Measurements from ENCODE around the gene ZNF212.
"Not testable (repeated sequence)": the region's sequence is repeated elsewhere in the genome, so short reads cannot be mapped to it uniquely, and the experiment has no call there.

Gene ZNF212

GRCh38 chr7:149226840-149227494 is 12.5 kb upstream of the ZNF212 start:
- H3K4me3 ChIP-seq (ENCODE audit: low read depth, low read length), result no peak overlapping the region
- no peak for TF ChIP-seq CTCF (IDR thresholded peaks at IDR 0.05; ENCODE audit: borderline replicate concordance, insufficient read depth, low read depth, low read length)

- no peak for TF ChIP-seq CTCF (IDR thresholded peaks at IDR 0.05; ENCODE audit: borderline replicate concordance, insufficient read depth, low read depth, low read length)
- no peak overlapping the region for H3K4me3 ChIP-seq (ENCODE audit: low read depth, low read length)
Observed at GRCh38 chr7:149228831-149229471, 10.5 kb upstream of the ZNF212 start.

- no peak for TF ChIP-seq CTCF (IDR thresholded peaks at IDR 0.05; ENCODE audit: borderline replicate concordance, insufficient read depth, low read depth, low read length)
- H3K4me3 ChIP-seq (ENCODE audit: low read depth, low read length), result no peak overlapping the region
Observed at GRCh38 chr7:149229526-149229925, 9.9 kb upstream of the ZNF212 start.

DNA sequence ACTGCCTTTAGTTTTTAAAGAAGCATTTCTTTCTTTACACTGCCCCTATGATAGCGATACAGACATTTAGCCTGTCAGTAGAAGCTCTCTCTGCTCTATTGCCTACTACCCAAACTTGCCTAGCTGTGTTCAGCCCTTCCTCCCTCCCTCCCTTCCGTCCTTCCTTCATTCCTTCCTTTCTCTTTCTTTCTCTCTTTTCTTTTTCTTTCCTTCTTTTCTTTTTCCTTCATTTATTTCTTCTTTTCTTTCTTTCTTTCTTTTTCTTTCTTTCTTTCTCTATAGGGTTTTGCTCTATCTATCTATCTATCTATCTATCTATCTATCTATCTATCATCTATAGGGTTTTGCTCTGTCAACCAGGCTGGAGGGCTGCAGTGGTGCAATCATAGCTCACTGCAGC is 7.1 kb upstream of the ZNF212 start:
- TF ChIP-seq CTCF (IDR thresholded peaks at IDR 0.05; ENCODE audit: borderline replicate concordance, insufficient read depth, low read depth, low read length), result no peak
- no peak overlapping the region for H3K4me3 ChIP-seq (ENCODE audit: low read depth, low read length)

DNA sequence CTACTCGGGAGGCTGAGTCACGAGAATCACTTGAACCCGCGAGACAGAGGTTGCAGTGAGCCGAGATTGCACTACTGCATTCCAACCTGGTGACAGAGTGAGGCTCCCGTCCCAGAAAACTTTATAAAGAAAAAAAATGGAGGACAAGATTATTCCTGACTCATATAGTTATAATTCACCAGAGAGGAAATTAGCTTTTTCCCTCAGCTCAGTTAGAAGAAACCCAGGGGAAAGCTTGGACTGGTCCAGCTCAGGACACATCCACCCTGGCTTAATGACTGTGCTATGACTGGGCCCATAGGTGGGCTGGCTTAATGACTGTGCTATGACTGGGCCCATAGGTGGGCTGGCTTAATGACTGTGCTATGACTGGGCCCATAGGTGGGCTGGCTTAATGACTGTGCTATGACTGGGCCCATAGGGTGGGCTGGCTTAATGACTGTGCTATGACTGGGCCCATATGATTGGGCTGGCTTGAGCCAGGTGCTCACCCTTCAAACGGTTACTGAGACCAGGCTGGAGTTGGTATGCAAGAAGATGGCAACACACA is 5.7 kb upstream of the ZNF212 start:
- not testable (repeated sequence) for H3K4me3 ChIP-seq (ENCODE audit: low read depth, low read length)

DNA sequence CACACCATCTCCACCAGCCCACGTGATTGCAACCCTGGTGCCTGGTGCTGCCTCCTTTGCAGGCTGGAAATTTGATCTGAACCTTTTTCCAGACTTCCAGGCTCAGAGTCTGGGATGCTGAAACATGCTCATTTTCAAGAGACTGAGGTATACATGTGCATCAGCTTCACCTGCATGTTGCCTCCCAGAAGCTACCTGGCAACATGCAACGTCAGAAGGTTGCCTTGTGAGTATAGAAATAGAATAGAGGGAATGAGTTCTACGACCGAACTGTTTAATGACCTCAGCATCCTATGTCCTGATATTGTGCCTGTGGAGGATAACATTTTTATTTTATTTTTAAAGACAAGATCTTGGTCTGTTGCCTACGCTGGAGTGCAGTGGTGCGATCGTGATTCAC is 1.9 kb upstream of the ZNF212 start:
- no peak for TF ChIP-seq CTCF (IDR thresholded peaks at IDR 0.05; ENCODE audit: borderline replicate concordance, insufficient read depth, low read depth, low read length)
- H3K4me3 ChIP-seq (ENCODE audit: low read depth, low read length), result no peak overlapping the region

DNA sequence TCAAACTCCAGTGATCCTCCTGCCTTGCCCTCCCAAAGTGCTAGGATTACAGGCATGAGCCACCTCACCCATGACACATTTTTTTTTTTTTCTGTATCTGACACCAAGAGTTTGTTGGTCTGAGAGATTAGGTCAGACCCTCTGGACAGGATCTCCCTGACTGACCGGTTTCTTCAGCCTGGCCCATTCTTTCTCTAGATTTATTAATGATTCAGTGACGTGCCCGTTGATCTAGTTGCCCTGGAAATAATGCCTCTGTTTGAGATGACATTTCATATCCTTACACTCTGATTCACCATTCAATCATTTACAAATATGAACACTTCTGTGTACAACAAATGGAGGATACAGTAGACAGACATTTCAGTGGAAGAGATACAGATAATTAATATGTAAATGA is 1.4 kb upstream of the ZNF212 start:
- no peak for TF ChIP-seq CTCF (IDR thresholded peaks at IDR 0.05; ENCODE audit: borderline replicate concordance, insufficient read depth, low read depth, low read length)
- H3K4me3 ChIP-seq (ENCODE audit: low read depth, low read length), result no peak overlapping the region
